Tibial artery (tissue), 4 donors: ENCODE measurements around the gene UVSSA.

Experiments
- DNase-seq, 2 donors: peaks; one replicate each; pipeline ENCODE4 v3.0.0-alpha.2; 2019
- H3K27ac ChIP-seq, 2 donors: fragments of 200-600 bp; sonication (generic) in 1 of 2; 1 replicate in 1 of 2; 2 replicates in 1 of 2; pipeline ENCODE4 v1.5.1; 2018 to 2019; ENCODE audit warnings: mild to moderate bottlenecking in 1 of 2
- H3K27me3 ChIP-seq, 2 donors: fragments of 200-600 bp; sonication (generic) in 1 of 2; one replicate each; pipeline versions ENCODE4 v1.5.1 to v1.6.0; 2016 to 2019
- H3K36me3 ChIP-seq, 3 donors: fragments of 200-600 bp; sonication (generic) in 2 of 3; one replicate each; pipeline ENCODE4 v1.5.1; 2016 to 2019; ENCODE audit warnings: mild to moderate bottlenecking in 2 of 3
- H3K4me1 ChIP-seq, 4 donors: fragments of 200-600 bp; sonication (generic) in 2 of 4; 1 replicate in 3 of 4; 2 replicates in 1 of 4; pipeline ENCODE4 v1.5.1; 2016 to 2019
- H3K4me3 ChIP-seq, 2 donors: fragments of 200-600 bp; sonication (generic) in 1 of 2; 1 replicate in 1 of 2; 2 replicates in 1 of 2; pipeline ENCODE4 v1.5.1; 2018 to 2019; ENCODE audit warnings: mild to moderate bottlenecking in 2 of 2
- H3K9me3 ChIP-seq, 3 donors: fragments of 200-600 bp; sonication (generic) in 1 of 3; one replicate each; pipeline ENCODE4 v1.5.1; 2016 to 2019
- CTCF ChIP-seq, 2 experiments: fragments of 200-600 bp in 1 of 2; fragments of 450-650 bp in 1 of 2; IDR thresholded peaks; one replicate each; pipeline ENCODE4 v1.5.1; 2017 to 2019; ENCODE audit warnings: antibody characterized with exemption in 2 of 2, mild to moderate bottlenecking in 1 of 2, moderate library complexity in 1 of 2
- intact Hi-C: fragments of 100-400 bp; cut with DNase I; formaldehyde crosslinking; loops from one replicate; pipeline ENCODE4 v1.15.0; 2023; ENCODE audit warnings: low total_unique reads

Gene UVSSA

DNA sequence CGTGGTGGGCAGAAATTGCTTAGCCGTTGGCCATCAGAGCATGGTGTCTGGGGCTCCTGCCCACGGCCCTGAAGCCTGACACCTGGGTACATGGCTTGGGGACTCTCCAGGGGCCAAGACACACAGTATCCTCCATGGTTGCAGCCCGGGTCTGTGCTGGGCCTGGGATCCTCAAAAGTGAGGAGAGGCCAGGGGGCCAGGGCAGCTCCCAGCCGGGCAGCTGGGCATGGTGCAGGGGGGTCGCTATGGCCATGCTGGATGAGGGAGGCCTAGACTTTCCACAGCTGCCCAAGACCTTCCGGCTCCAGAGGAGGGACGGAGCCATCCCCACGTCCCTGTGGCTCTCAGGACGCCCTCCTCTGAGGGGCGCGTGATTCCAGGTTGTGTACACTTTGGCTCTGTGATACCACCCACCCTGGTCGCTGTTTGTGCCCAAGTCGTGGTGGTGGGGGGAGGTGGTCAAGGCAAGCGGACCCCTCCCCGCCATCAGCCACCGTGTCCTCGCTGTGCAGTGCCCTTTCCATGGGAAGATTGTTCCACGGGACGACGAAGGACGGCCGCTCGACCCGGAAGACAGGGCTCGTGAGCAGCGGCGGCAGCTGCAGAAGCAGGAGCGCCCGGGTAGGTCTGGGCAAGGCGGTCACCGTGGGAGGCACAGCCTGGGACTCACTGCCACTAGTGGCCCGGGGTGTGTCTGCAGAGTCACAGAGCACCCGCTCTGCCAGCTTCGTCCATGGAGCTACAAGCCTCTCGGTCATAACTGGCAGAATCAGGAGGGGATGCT lies 33.6 kb downstream of the UVSSA start:
- Histone ChIP-seq H3K4me1 (no peaks in the 10 kb centered on the region), H3K27me3 (no peaks in the 10 kb centered on the region), H3K9me3 (no peaks in the 10 kb centered on the region), H3K36me3 (peaks cover 36 to 98% (median 52%) of the 10 kb centered on the region in 3 donors), H3K27ac (no peak overlapping the region), H3K4me3 (no peak overlapping the region)
- intact Hi-C loops: no loop called here
- no peak for TF ChIP-seq CTCF (IDR thresholded peaks at IDR 0.05)
- DNase-seq: peak in 1 of 2 donors; percentile 46

- intact Hi-C loops: no loop called here
- no peak overlapping the region for H3K4me3 ChIP-seq
- DNase-seq: peak in 1 of 2 donors; percentile 46
- H3K27ac ChIP-seq: no peak overlapping the region
- no peaks in the 10 kb centered on the region for H3K27me3 ChIP-seq
- H3K9me3 ChIP-seq: no peaks in the 10 kb centered on the region
- H3K36me3 ChIP-seq: peaks cover 36 to 98% (median 52%) of the 10 kb centered on the region in 3 donors
- H3K4me1 ChIP-seq: no peaks in the 10 kb centered on the region
- TF ChIP-seq CTCF (IDR thresholded peaks at IDR 0.05): no peak
Observed at GRCh38 chr4:1381181-1381621, 34.2 kb downstream of the UVSSA start.

- Histone ChIP-seq H3K36me3 (peaks cover 37 to 98% (median 52%) of the 10 kb centered on the region in 3 donors), H3K27ac (no peak overlapping the region), H3K9me3 (no peaks in the 10 kb centered on the region), H3K4me1 (no peaks in the 10 kb centered on the region), H3K27me3 (no peaks in the 10 kb centered on the region), H3K4me3 (no peak overlapping the region)
- peak in 1 of 2 donors; percentile 51 for DNase-seq
- no peak for TF ChIP-seq CTCF (IDR thresholded peaks at IDR 0.05)
- intact Hi-C loops: no loop called here
Observed at GRCh38 chr4:1381944-1382541, 35.0 kb downstream of the UVSSA start.

DNA sequence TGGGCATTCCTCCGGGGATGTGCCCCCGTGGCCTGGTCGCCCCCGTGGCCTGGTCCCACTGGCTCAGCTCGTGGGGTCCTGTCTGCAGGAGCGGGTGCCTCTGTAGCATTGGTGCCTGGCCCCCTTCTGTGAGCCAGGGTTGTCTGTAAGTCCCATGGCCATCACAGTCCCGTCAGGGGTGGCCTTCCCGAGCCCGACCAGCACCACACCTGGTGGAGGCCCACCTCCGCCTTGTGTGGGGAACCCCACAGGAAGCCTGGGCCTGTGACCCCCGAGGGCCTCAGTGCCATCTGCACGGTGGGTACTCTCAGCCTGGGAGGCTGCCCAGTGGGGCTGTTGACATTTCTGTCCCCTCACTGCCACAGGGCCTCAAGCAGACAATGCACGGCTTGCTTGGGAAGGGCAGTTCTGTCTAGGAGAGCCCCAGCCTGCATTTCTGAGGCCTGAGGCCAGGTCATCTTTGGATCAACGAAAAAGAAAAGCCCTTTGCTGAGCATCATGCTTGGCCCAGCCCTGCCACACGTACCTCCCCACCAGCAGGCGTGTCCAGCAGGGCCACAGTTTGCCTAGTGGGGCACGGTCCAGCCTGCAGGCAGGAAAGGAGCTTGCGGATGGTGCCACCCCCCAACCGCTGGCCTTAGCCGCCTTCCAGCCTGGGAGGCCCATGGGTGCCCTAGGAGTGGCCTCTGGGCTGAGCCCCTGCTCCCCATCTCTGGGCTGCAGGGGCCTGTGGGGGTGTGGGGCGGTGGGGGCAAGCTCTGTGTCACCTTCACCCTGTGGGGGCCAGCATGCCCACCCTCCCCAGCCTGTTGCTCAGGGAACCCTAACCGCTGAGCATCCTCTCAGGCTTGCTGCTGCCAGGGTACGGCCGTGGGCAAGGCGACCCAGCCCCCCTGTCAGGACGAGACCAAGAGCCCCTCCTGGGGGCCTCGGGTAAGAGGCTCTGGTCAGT lies 36.0 kb downstream of the UVSSA start:
- Histone ChIP-seq H3K9me3 (no peaks in the 10 kb centered on the region), H3K36me3 (peaks cover 47 to 95% (median 55%) of the 10 kb centered on the region in 3 donors), H3K4me1 (no peaks in the 10 kb centered on the region), H3K4me3 (no peak overlapping the region), H3K27ac (no peak overlapping the region), H3K27me3 (no peaks in the 10 kb centered on the region)
- no peak for TF ChIP-seq CTCF (IDR thresholded peaks at IDR 0.05)
- intact Hi-C loops: no loop called here
- peak in 1 of 2 donors; percentile 62 for DNase-seq
